ENCODE measurements around the gene NAT10. TPM values are rescaled to one million over a fixed set of nuclear protein-coding genes. Genes with fewer than 3 reads are reported as not detected.

NAT10 gene
- total RNA-seq, 1 donor from 2014 or later: 11.3 TPM

DNA sequence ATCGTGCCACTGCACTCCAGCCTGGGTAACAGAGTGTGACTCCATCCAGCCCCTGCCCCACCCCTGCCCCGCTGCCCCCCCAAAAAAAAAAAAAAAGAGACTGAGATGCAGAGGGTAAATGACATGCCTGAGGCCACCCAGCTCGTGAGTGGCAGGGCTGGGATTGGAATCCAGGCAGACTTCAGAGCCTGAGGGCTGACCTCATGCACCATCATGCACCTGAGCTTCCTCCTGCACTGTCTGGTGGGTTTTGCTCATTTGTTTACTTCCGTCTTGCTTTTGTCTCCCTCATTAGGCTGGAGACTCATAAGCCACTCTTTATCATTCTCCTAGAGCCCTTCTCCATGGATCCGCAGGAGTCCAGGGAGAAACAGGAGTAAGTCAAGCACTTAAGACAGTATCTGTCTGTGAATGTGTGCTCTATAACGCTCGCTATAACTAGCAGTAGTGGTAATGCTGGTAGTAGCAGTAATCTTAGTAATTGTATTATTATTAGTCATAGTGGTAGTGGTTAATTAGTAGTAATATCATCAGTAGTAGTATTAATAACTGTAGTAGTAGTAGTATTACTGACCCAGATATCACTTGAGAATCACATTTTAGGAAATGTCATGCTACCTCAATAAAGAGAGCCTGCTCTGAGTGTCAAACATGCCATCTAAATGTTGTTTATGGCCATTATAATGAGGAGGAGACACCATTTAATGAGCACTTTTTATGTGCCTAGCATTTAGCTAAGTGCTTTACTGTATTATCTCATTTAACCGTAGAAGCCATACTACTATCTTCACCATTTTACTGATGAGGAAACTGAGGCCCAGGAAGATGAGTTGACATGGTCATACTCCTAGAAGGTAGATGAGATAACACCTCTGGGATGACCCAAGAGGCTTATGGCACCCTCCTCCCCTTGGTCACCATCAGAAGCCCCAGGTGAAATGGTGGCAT is 85.0 kb downstream of the NAT10 start:
- intact Hi-C loops (cut with DNase I): loop anchor here (5.0 kb wide), 3 partner anchors 62 to 117 kb away; no protein-coding TSS in a partner anchor
- no peak overlapping the region for H3K27ac ChIP-seq
- no peaks in the 10 kb centered on the region for H3K9me3 ChIP-seq
- H3K4me3 ChIP-seq: no peak overlapping the region
- peaks cover 4 to 38% of the 10 kb centered on the region in 2 donors for H3K4me1 ChIP-seq
- DNase-seq (ENCODE audit: low spot score in 2 of 2): no peak
- H3K36me3 ChIP-seq: no peaks in the 10 kb centered on the region
- H3K27me3 ChIP-seq: no peaks in the 10 kb centered on the region
- TF ChIP-seq, protein P1, sequence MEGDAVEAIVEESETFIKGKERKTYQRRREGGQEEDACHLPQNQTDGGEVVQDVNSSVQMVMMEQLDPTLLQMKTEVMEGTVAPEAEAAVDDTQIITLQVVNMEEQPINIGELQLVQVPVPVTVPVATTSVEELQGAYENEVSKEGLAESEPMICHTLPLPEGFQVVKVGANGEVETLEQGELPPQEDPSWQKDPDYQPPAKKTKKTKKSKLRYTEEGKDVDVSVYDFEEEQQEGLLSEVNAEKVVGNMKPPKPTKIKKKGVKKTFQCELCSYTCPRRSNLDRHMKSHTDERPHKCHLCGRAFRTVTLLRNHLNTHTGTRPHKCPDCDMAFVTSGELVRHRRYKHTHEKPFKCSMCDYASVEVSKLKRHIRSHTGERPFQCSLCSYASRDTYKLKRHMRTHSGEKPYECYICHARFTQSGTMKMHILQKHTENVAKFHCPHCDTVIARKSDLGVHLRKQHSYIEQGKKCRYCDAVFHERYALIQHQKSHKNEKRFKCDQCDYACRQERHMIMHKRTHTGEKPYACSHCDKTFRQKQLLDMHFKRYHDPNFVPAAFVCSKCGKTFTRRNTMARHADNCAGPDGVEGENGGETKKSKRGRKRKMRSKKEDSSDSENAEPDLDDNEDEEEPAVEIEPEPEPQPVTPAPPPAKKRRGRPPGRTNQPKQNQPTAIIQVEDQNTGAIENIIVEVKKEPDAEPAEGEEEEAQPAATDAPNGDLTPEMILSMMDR (IDR thresholded peaks at IDR 0.05): no peak

DNA sequence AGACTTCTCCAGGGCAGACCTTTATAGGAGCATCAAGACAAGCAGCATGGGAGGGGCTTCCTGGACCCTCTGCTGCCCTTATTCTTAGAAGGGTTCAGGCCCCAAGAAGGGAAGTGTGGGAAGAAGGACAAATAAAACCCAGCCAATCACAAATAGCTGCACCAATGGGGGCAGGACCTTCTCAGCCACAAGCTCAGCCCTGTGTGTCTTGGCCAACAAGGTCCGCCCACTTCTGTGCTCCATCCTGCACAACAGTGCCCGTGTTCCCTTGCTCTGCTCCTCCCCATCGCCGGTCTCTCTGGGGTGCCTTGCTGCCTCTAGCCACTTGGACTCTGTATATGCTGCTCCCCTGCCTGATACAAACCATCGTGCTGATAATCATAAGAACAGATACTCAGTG is 86.1 kb downstream of the NAT10 start:
- peaks cover 1 to 30% of the 10 kb centered on the region in 2 donors for H3K4me1 ChIP-seq
- H3K27me3 ChIP-seq: no peaks in the 10 kb centered on the region
- intact Hi-C loops (cut with DNase I): loop anchor here (5.0 kb wide), 3 partner anchors 61 to 116 kb away; no protein-coding TSS in a partner anchor
- TF ChIP-seq, protein P1 (IDR thresholded peaks at IDR 0.05): no peak
- no peak for DNase-seq (ENCODE audit: low spot score in 2 of 2)
- no peak overlapping the region for H3K4me3 ChIP-seq
- H3K36me3 ChIP-seq: no peaks in the 10 kb centered on the region
- H3K9me3 ChIP-seq: no peaks in the 10 kb centered on the region
- peak overlapping the region; percentile 85 to 86 for H3K27ac ChIP-seq

DNA sequence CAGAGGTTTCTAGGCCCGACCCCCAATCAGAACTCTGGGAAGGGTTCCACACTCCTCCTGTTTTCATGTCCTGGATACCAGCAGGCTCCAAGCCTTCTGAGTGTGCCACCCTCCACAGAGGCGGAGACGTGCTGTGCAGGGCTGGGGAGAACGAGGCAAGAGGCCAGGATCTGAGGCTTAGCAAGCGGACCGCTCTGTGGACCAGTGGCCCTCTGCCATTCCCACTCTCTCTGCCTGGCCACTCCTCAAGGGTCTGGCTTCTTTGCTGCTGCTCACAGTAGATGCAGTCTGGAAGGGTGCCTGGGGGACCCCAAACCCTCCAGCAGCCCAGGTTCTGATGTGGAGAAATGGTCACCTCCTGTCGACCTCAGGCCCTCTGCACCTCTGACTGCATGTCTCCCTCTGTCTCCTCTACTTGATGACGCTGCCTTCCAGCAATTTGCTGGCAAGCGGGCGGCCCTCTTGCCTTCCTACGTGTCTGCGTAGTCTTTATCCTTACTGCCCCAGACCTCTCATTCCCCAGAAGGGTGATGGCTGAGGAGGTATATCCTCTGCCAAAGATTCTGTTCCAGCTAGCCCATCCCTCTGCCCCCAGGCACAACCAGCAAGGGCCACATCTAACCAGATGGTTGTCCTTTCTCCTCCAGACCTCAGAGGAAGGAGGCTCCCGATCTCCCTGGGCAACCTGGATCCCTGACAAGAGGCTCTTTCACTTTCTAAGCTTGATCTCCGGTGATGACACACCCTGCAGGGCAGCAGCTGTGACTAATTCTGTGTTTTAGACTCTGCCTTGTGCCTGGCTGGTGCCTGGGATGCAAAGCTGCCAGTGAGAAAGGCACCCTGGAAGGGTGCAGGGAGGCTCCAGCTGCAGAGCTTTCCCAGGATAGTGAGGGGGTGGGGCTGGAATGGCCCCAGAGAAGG is 87.3 kb downstream of the NAT10 start:
- peak; percentile 60 to 91 for DNase-seq (ENCODE audit: low spot score in 2 of 2)
- H3K9me3 ChIP-seq: no peaks in the 10 kb centered on the region
- intact Hi-C loops (cut with DNase I): loop anchor here (1.0 to 5.0 kb wide), 6 partner anchors 18 to 167 kb away; no protein-coding TSS in a partner anchor
- H3K36me3 ChIP-seq: peaks cover 0 to 4% of the 10 kb centered on the region in 2 donors
- TF ChIP-seq, protein P1 (IDR thresholded peaks at IDR 0.05): no peak
- H3K27ac ChIP-seq: peak overlapping the region; percentile 85 to 86
- peak overlapping the region; percentile 6 to 36 for H3K4me3 ChIP-seq
- H3K27me3 ChIP-seq: no peaks in the 10 kb centered on the region
- H3K4me1 ChIP-seq: peaks cover 0 to 30% of the 10 kb centered on the region in 2 donors

DNA sequence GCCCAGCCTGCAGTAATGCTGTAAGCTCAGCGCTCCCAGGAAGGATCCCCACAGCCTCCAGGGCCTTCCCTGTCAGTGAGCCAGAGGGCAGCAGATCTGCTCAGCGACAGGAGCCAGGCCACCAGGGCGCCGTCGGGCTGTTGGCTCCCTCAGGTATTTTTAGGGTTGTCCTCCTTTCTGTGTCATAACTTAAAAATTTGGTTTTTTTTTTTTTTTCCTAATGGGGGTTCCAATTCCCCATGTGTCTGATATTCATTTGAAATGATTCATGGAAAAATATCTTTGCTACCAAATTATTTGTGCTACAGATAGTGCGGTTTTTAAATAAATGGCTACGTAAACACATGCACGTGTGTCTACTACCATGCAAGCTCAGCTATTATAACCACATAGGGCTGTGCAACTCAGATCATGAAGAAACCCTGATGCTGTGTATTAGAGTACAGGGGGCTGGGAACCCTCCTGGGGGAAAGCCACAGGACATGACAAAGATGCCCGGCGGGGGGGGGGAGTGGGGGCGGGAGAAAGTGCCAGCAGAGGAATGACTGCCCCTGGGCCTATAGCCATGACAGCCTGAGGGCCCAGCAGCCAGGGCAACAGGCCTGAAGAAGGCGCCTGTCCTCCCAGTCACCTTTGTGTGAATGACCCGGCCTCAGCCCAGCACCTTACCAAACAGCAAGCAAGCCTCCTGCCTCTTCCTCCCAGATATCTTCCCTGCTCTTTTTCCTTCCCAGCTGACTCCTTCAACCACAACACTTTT is 89.3 kb downstream of the NAT10 start:
- intact Hi-C loops (cut with DNase I): loop anchor here (5.0 kb wide), 3 partner anchors 58 to 113 kb away; no protein-coding TSS in a partner anchor
- Histone ChIP-seq H3K27me3 (no peaks in the 10 kb centered on the region), H3K4me3 (no peak overlapping the region), H3K27ac (peak overlapping the region; percentile 85 to 86), H3K9me3 (no peaks in the 10 kb centered on the region), H3K4me1 (peaks cover 0 to 30% of the 10 kb centered on the region in 2 donors), H3K36me3 (peaks cover 0 to 4% of the 10 kb centered on the region in 2 donors)
- DNase-seq (ENCODE audit: low spot score in 2 of 2): no peak
- TF ChIP-seq, protein P1 (IDR thresholded peaks at IDR 0.05): no peak

Other genes starting within 250 kb of the NAT10 start
- gene LMO2, start 213.6 kb upstream of the NAT10 start, total RNA-seq: 56.0 TPM
- 155 TPM for gene CAPRIN1, start 53.9 kb upstream of the NAT10 start, total RNA-seq